BE2C (cell line): ENCODE measurements around the gene ZNF644.

Experiments used
- DNase-seq: peaks from one replicate; pipeline ENCODE4 v3.0.0-alpha.2; 2020
- H3K27me3 ChIP-seq: fragments of 250-450 bp; sonication (Bioruptor Pico); 2 replicates; pipeline ENCODE4 v1.5.1; 2020; ENCODE audit warnings: mild to moderate bottlenecking
- H3K36me3 ChIP-seq: fragments of 250-450 bp; sonication (Bioruptor Pico); 2 replicates; pipeline ENCODE4 v1.5.1; 2020; ENCODE audit warnings: mild to moderate bottlenecking
- H3K4me1 ChIP-seq: fragments of 250-450 bp; sonication (Bioruptor Pico); 2 replicates; pipeline ENCODE4 v1.5.1; 2020
- H3K4me3 ChIP-seq: 2 replicates; pipeline ENCODE4 v1.5.1; 2011; ENCODE audit warnings: low read depth, low read length
- H3K9me3 ChIP-seq: fragments of 250-450 bp; sonication (Bioruptor Pico); 2 replicates; pipeline ENCODE4 v1.5.1; 2020
- TF ChIP-seq, protein P1 (sequence below): IDR thresholded peaks from 2 replicates; pipeline ENCODE4 v1.5.1; 2012; ENCODE audit warnings: mild to moderate bottlenecking, low read depth, low read length

ZNF644 gene

GRCh38 chr1:90995311-90995894 lies 26.4 kb downstream of the ZNF644 start:
- DNase-seq = no peak
- TF ChIP-seq, protein P1, sequence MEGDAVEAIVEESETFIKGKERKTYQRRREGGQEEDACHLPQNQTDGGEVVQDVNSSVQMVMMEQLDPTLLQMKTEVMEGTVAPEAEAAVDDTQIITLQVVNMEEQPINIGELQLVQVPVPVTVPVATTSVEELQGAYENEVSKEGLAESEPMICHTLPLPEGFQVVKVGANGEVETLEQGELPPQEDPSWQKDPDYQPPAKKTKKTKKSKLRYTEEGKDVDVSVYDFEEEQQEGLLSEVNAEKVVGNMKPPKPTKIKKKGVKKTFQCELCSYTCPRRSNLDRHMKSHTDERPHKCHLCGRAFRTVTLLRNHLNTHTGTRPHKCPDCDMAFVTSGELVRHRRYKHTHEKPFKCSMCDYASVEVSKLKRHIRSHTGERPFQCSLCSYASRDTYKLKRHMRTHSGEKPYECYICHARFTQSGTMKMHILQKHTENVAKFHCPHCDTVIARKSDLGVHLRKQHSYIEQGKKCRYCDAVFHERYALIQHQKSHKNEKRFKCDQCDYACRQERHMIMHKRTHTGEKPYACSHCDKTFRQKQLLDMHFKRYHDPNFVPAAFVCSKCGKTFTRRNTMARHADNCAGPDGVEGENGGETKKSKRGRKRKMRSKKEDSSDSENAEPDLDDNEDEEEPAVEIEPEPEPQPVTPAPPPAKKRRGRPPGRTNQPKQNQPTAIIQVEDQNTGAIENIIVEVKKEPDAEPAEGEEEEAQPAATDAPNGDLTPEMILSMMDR = no peak
- H3K36me3 ChIP-seq = no peaks in the 10 kb centered on the region
- no peak overlapping the region for H3K4me3 ChIP-seq
- H3K9me3 ChIP-seq = no peaks in the 10 kb centered on the region
- H3K27me3 ChIP-seq = no peaks in the 10 kb centered on the region
- no peaks in the 10 kb centered on the region for H3K4me1 ChIP-seq

GRCh38 chr1:90994461-90994860 lies 27.4 kb downstream of the ZNF644 start:
- H3K4me1 ChIP-seq = no peaks in the 10 kb centered on the region

DNA sequence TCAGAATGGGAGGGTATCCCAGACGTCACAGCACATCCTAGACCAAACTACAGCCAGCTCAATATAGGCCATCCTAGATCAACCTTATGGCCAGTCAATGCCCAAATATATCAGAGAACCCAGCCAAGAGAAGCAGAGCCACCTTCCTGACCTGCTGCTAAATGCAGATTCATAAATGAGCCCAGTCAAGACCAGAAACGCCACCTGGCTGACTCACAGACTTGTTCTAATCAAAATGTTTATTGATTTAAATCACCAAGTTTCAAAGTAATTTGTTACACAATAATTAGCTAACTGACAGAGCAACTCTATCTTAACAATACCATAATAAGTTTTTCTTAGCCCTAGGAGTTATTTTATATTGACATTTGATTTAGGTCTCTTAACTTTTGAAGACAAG lies 28.6 kb downstream of the ZNF644 start:
- Histone ChIP-seq H3K4me1 (no peaks in the 10 kb centered on the region), H3K36me3 (no peaks in the 10 kb centered on the region), H3K27me3 (no peaks in the 10 kb centered on the region), H3K4me3 (no peak overlapping the region), H3K9me3 (no peaks in the 10 kb centered on the region)
- no peak for DNase-seq
- TF ChIP-seq, protein P1 = no peak

More at GRCh38 chr1:90994461-90994860, 27.4 kb downstream of the ZNF644 start:
- Histone ChIP-seq H3K27me3 (no peaks in the 10 kb centered on the region), H3K4me3 (no peak overlapping the region), H3K36me3 (no peaks in the 10 kb centered on the region), H3K9me3 (no peaks in the 10 kb centered on the region)
- no peak for DNase-seq
- TF ChIP-seq, protein P1 = no peak

GRCh38 chr1:90990779-90991178 lies 31.1 kb downstream of the ZNF644 start:
- no peaks in the 10 kb centered on the region for H3K4me1 ChIP-seq
- TF ChIP-seq, protein P1 = no peak
- no peak overlapping the region for H3K4me3 ChIP-seq
- H3K9me3 ChIP-seq = no peaks in the 10 kb centered on the region
- no peaks in the 10 kb centered on the region for H3K36me3 ChIP-seq
- H3K27me3 ChIP-seq = no peaks in the 10 kb centered on the region
- no peak for DNase-seq

DNA sequence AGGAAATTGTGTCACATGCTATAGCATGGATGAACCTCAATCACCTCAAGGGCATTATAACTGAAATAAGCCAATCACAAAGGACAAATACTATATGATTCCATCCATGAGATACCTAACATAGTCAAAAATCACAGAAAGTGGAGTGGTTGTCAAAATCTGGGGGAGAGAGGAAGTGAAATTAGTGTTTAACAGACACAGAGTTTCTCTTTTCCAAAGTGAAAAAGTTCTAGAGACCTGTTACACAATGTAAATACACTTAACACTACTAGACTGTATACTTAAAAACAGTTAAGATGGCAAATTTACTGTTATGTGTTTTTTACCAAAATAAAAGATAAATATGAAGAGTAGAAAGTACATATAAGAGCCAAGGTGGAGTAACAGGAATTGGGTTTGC lies 31.8 kb downstream of the ZNF644 start:
- no peaks in the 10 kb centered on the region for H3K27me3 ChIP-seq
- H3K4me3 ChIP-seq = no peak overlapping the region
- no peaks in the 10 kb centered on the region for H3K4me1 ChIP-seq
- H3K36me3 ChIP-seq = no peaks in the 10 kb centered on the region
- no peak for DNase-seq
- no peaks in the 10 kb centered on the region for H3K9me3 ChIP-seq
- TF ChIP-seq, protein P1 = no peak

GRCh38 chr1:90989302-90989701 lies 32.5 kb downstream of the ZNF644 start:
- TF ChIP-seq, protein P1 = no peak
- H3K36me3 ChIP-seq = no peaks in the 10 kb centered on the region
- no peak for DNase-seq
- no peaks in the 10 kb centered on the region for H3K9me3 ChIP-seq
- H3K4me3 ChIP-seq = no peak overlapping the region
- H3K4me1 ChIP-seq = no peaks in the 10 kb centered on the region
- H3K27me3 ChIP-seq = no peaks in the 10 kb centered on the region
